ENCODE measurements around the gene CCT3. TPM values are rescaled to one million over a fixed set of nuclear protein-coding genes. Genes with fewer than 3 reads are reported as not detected.
"Not testable (repeated sequence)": the region's sequence is repeated elsewhere in the genome, so short reads cannot be mapped to it uniquely, and the experiment has no call there.

Gene CCT3
- total RNA-seq, 3 donors from 2014 or later (not counting 1 experiment from before 2014, with no cell fraction given), result 70.3 to 87.5 (median 79.8) TPM

DNA sequence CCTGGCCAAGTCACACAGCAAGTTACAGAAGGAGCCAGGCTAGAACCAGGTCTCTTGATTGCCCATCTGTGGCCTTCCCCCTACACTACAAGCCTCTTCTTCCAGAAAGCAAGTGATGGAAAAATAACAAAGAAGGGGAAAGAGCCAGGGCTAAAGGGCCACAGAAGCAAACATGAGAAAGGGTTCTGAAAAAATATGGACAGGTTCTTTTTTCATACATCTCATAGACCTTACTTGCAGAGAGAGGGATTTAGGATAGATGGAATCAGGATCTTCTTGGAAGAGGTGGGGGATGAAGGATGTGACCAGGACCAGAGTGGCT lies 34.1 kb upstream of the CCT3 start:
- DNase-seq (no peak), ATAC-seq (no peak)
- TF ChIP-seq, protein P1, sequence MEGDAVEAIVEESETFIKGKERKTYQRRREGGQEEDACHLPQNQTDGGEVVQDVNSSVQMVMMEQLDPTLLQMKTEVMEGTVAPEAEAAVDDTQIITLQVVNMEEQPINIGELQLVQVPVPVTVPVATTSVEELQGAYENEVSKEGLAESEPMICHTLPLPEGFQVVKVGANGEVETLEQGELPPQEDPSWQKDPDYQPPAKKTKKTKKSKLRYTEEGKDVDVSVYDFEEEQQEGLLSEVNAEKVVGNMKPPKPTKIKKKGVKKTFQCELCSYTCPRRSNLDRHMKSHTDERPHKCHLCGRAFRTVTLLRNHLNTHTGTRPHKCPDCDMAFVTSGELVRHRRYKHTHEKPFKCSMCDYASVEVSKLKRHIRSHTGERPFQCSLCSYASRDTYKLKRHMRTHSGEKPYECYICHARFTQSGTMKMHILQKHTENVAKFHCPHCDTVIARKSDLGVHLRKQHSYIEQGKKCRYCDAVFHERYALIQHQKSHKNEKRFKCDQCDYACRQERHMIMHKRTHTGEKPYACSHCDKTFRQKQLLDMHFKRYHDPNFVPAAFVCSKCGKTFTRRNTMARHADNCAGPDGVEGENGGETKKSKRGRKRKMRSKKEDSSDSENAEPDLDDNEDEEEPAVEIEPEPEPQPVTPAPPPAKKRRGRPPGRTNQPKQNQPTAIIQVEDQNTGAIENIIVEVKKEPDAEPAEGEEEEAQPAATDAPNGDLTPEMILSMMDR (IDR thresholded peaks at IDR 0.05), result no peak
- no peaks in the 10 kb centered on the region for H3K36me3 ChIP-seq (ENCODE audit: control insufficient read depth, insufficient read depth, low read length)
- intact Hi-C loops (cut with micrococcal nuclease), result no loop called here
- H3K27me3 ChIP-seq (ENCODE audit: control insufficient read depth, insufficient read depth, low read length), result peaks cover 10% of the 10 kb centered on the region
- H3K9me3 Mint-ChIP-seq, result no peaks in the 10 kb centered on the region
- H3K27ac Mint-ChIP-seq, result no peak overlapping the region
- H3K4me1 Mint-ChIP-seq, result peaks cover 0 to 5% of the 10 kb centered on the region in 2 donors
- H3K27ac ChIP-seq (ENCODE audit: low read length), result no peak overlapping the region
- no peak overlapping the region for H3K4me3 ChIP-seq (ENCODE audit: low read length)
- H3K9me3 ChIP-seq (ENCODE audit: control insufficient read depth, insufficient read depth, low read length), result no peaks in the 10 kb centered on the region
- H3K4me1 ChIP-seq (ENCODE audit: control insufficient read depth, insufficient read depth, low read length), result peaks cover 10% of the 10 kb centered on the region
- H3K4me3 Mint-ChIP-seq, result no peak overlapping the region
- no peaks in the 10 kb centered on the region for H3K36me3 Mint-ChIP-seq
- H3K27me3 Mint-ChIP-seq (ENCODE audit: low read depth in 2 of 2), result peaks cover 30 to 33% of the 10 kb centered on the region in 2 donors

DNA sequence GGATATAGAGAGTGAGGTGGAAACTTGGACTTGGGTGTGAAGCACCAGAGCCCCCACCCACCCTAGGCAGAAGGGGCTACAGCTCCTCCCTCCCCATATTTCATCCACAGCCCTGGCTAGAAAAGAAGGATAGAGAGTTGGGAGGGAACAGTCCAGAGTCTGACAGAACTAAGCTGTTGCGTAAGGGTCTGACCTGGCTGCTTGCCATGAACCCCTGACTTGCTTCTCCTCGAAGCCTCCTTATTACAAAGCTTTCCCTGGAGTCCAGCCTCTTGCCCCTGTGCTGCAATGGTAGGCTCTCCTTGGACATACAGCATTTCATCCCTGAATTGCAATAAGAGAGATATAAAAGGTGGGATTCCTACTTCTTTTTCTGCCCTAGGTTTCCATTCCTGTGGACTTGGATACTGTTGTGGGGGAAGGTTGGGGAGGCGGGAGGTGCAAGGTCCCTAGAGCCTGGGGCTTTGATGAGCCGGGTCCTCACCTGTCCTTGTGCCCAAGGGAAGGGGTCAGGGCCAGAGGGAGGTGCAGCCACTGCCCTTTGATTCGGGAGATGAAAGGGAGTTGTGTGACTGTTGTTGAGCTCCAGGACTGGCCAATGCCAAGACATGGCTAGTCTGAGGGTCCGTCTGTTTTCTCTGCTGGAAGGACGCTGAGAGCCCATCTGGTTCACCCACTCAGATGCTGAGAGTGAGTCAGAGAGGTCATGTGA lies 33.6 kb upstream of the CCT3 start:
- peaks cover 32 to 34% of the 10 kb centered on the region in 2 donors for H3K27me3 Mint-ChIP-seq (ENCODE audit: low read depth in 2 of 2)
- no peaks in the 10 kb centered on the region for H3K9me3 Mint-ChIP-seq
- no peak overlapping the region for H3K4me3 ChIP-seq (ENCODE audit: low read length)
- no peaks in the 10 kb centered on the region for H3K36me3 ChIP-seq (ENCODE audit: control insufficient read depth, insufficient read depth, low read length)
- no peaks in the 10 kb centered on the region for H3K36me3 Mint-ChIP-seq
- no peak overlapping the region for H3K4me3 Mint-ChIP-seq
- no peak overlapping the region for H3K27ac Mint-ChIP-seq
- peaks cover 10% of the 10 kb centered on the region for H3K4me1 ChIP-seq (ENCODE audit: control insufficient read depth, insufficient read depth, low read length)
- peaks cover 0 to 5% of the 10 kb centered on the region in 2 donors for H3K4me1 Mint-ChIP-seq
- no peak for ATAC-seq
- WGBS (ENCODE audit: insufficient coverage), result 51% methylated on average over 7 of the region's 7 CpGs
- H3K27me3 ChIP-seq (ENCODE audit: control insufficient read depth, insufficient read depth, low read length), result peaks cover 10% of the 10 kb centered on the region
- intact Hi-C loops (cut with micrococcal nuclease), result no loop called here
- no peaks in the 10 kb centered on the region for H3K9me3 ChIP-seq (ENCODE audit: control insufficient read depth, insufficient read depth, low read length)
- TF ChIP-seq, protein P1 (IDR thresholded peaks at IDR 0.05), result no peak
- no peak for DNase-seq
- no peak overlapping the region for H3K27ac ChIP-seq (ENCODE audit: low read length)

DNA sequence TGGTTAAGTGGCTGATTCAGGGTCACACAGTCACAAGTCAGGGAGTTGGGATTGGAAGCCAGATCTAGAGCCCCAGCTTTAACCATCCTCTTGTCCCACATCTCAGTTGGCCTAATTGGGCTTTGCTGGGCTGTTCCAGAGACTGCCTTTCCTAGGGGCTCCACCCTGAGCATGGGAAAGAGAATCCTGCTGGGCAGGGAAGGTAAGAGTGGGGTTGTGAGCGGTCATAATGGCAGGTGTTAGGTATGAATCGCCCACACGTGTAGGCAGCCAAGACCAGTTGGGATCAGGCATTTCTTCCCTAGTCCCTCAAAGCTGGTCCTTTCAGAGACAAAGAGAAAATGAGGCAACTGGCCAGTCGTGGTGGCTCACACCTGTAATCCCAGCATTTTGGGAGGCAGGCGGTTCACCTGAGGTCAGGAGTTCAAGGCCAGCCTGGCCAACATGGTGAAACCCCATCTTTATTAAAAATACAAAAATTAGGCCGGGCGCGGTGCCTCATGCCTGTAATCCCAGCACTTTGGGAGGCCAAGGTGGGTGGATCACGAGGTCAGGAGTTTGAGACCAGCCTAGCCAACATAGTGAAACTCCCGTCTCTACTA lies 31.7 kb upstream of the CCT3 start:
- H3K27ac ChIP-seq (ENCODE audit: low read length); H3K4me3 Mint-ChIP-seq; H3K36me3 ChIP-seq (ENCODE audit: control insufficient read depth, insufficient read depth, low read length); H3K27ac Mint-ChIP-seq; DNase-seq; H3K9me3 ChIP-seq (ENCODE audit: control insufficient read depth, insufficient read depth, low read length); ATAC-seq; H3K36me3 Mint-ChIP-seq; H3K4me1 ChIP-seq (ENCODE audit: control insufficient read depth, insufficient read depth, low read length); H3K4me1 Mint-ChIP-seq; H3K4me3 ChIP-seq (ENCODE audit: low read length); intact Hi-C loops (cut with micrococcal nuclease); H3K9me3 Mint-ChIP-seq: not testable (repeated sequence)
- WGBS (ENCODE audit: insufficient coverage), result 94% methylated on average over 8 of the region's 10 CpGs
- H3K27me3 Mint-ChIP-seq (ENCODE audit: low read depth in 2 of 2), result peaks cover 41 to 52% of the 10 kb centered on the region in 2 donors
- peaks cover 10% of the 10 kb centered on the region for H3K27me3 ChIP-seq (ENCODE audit: control insufficient read depth, insufficient read depth, low read length)

DNA sequence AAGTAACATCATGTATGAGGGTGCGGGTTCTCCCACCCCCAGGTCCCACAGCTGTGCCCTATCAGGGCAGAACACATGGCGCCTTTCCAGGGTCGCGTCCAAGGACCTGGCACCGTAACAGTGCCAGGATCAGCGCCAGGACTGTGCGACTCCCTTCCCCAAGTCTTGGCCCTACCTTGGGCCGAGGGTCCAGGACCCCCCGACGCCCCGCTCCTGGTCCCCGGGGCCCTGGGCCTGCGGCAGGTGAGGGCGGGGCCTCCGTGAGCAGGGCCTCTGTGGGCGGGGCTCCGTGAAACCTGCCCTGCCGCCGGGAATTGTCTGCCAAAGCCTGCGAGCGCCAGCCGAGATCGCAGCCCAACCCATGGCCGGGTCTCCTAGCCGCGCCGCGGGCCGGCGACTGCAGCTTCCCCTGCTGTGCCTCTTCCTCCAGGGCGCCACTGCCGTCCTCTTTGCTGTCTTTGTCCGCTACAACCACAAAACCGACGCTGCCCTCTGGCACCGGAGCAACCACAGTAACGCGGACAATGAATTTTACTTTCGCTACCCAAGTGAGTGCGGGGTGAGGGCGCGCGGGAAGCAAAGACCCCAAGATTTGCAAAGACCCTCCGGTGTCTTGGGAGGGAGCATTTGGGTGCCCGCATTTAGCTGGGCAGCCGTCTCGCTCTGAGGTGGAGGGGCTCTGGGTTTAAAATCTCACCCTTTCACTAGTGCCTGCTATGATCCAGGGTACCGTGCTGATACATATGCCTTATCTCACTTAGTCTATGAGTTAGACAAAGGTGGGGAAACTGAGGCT lies 31.0 kb upstream of the CCT3 start, which contains the start of gene RHBG:
Gene RHBG (plus strand): TSS at position 323 of the 796 bp plus-strand sequence. CDS start 39 bp downstream, at position 362.
- WGBS (ENCODE audit: insufficient coverage), result 10% methylated on average over 47 of the region's 48 CpGs
- peak in 1 of 3 donors; percentile 63 for ATAC-seq
- Mint-ChIP-seq H3K4me1 (peaks cover 0 to 5% of the 10 kb centered on the region in 2 donors), H3K9me3 (no peaks in the 10 kb centered on the region), H3K4me3 (peak within 1 kb of the TSS; percentile 45), H3K27ac (no peak within 1 kb of the TSS), H3K27me3 (ENCODE audit: low read depth in 2 of 2) (peaks cover 46 to 59% of the 10 kb centered on the region in 2 donors), H3K36me3 (no peaks in the 10 kb centered on the region)
- peak in 1 of 2 donors; percentile 35 for DNase-seq
- Histone ChIP-seq H3K4me3 (ENCODE audit: low read length) (no peak within 1 kb of the TSS), H3K27me3 (ENCODE audit: control insufficient read depth, insufficient read depth, low read length) (peaks cover 10% of the 10 kb centered on the region), H3K9me3 (ENCODE audit: control insufficient read depth, insufficient read depth, low read length) (no peaks in the 10 kb centered on the region), H3K27ac (ENCODE audit: low read length) (no peak within 1 kb of the TSS), H3K4me1 (ENCODE audit: control insufficient read depth, insufficient read depth, low read length) (peaks cover 10% of the 10 kb centered on the region), H3K36me3 (ENCODE audit: control insufficient read depth, insufficient read depth, low read length) (no peaks in the 10 kb centered on the region)
- TF ChIP-seq, protein P1 (IDR thresholded peaks at IDR 0.05), result no peak
- intact Hi-C loops (cut with micrococcal nuclease), result no loop called here
